ENCODE measurements around the gene PPP1R15A.
"Not testable (repeated sequence)": the region's sequence is repeated elsewhere in the genome, so short reads cannot be mapped to it uniquely, and the experiment has no call there.

PPP1R15A gene

DNA sequence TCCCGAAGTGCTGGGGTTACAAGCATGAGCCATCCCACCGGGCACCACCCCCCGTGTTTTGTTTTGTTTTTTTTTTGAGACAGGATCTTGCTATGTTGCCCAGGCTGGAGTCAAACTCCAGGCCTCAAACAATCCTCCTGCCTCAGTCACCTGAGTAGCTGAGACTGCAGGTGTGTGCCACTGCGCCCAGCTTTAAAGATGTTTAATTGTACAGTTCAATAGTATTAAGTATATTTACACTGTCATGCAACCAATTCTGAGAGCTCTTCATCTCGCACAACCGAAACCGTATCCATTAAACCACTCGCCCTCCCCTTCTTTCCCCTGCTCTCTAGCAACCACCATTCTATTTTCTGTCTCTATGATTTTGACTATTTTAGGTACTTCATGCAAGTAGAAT, 43.5 kb downstream of the PPP1R15A start:
- no peak for DNase-seq

- no peak for DNase-seq
Observed at GRCh38 chr19:48918071-48918470, 45.9 kb downstream of the PPP1R15A start.

- no peak for DNase-seq
Observed at GRCh38 chr19:48918801-48919247, 46.6 kb downstream of the PPP1R15A start.

- DNase-seq = not testable (repeated sequence)
Observed at GRCh38 chr19:48919271-48919670, 47.0 kb downstream of the PPP1R15A start.

DNA sequence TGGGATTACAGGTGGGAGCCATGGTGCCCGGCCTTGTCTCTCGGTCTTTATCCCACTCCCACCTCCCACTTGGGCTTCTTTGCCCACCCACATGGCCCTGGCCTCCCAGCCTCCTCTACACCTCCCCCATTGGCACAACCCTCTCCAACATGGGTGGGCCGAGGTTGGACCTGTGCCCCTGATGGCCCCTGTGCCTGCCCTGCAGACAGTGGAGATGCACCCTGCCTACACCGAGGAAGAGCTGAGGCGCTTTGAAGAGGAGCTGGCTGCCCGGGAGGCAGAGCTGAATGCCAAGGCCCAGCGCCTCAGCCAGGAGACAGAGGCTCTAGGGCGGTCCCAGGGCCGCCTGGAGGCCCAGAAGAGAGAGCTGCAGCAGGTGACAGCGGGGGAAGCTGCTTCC, 48.7 kb downstream of the PPP1R15A start:
- no peak for DNase-seq

GRCh38 chr19:48921721-48922500, 49.7 kb downstream of the PPP1R15A start:
- DNase-seq = no peak

DNA sequence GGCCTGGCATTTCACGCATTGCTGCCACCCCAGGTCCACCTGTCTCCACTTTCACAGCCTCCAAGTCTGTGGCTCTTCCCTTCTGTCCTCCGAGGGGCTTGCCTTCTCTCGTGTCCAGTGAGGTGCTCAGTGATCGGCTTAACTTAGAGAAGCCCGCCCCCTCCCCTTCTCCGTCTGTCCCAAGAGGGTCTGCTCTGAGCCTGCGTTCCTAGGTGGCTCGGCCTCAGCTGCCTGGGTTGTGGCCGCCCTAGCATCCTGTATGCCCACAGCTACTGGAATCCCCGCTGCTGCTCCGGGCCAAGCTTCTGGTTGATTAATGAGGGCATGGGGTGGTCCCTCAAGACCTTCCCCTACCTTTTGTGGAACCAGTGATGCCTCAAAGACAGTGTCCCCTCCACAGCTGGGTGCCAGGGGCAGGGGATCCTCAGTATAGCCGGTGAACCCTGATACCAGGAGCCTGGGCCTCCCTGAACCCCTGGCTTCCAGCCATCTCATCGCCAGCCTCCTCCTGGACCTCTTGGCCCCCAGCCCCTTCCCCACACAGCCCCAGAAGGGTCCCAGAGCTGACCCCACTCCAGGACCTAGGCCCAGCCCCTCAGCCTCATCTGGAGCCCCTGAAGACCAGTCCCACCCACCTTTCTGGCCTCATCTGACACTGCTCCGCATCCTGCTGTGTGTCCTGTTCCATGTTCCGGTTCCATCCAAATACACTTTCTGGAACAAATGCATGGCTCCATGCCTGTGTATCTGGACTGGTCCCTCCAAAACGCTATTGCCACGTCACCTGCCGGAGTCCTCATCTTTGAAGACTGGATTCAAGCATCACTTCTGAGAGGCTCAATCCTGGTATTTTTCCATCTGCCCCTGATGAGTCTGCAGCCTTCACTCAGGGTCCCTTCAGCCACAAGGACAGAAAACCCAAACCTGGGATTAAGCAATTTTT, 50.6 kb downstream of the PPP1R15A start:
- DNase-seq = no peak

- DNase-seq = peak; percentile 75
Observed at GRCh38 chr19:48925240-48925843, 53.1 kb downstream of the PPP1R15A start.
